Left renal cortex interstitium (tissue), 4 donors: ENCODE data around the gene PTGES2. TPM values are rescaled to one million over a fixed set of nuclear protein-coding genes. Genes with fewer than 3 reads are reported as not detected.

Experiments
- DNase-seq, 4 donors: peaks; one replicate each; pipeline ENCODE4 v3.0.0-alpha.2; 2013; ENCODE audit warnings: low read depth in 4 of 4, low spot score in 2 of 4, missing footprints in 1 of 4
- polyA plus RNA-seq, 4 donors: library from polyadenylated mRNA; unstranded; fragments of 120-200 nt; gene quantifications; one replicate each; pipeline ENCODE4 v1.2.1, GENCODE V29; 2013; ENCODE audit not compliant: insufficient read length in 4 of 4

PTGES2 gene
- polyA plus RNA-seq, 4 donors, result 36.7 to 71.6 (median 58.3) TPM

GRCh38 chr9:128106181-128106939 lies 21.2 kb downstream of the PTGES2 start:
- DNase-seq, result no peak

- DNase-seq, result no peak
These were observed 21.9 kb downstream of the PTGES2 start for GRCh38 chr9:128105538-128106175.

GRCh38 chr9:128104171-128104618 lies 23.3 kb downstream of the PTGES2 start:
- no peak for DNase-seq

- no peak for DNase-seq
These were observed 24.0 kb downstream of the PTGES2 start for GRCh38 chr9:128103589-128103962.

GRCh38 chr9:128102861-128103588 lies 24.5 kb downstream of the PTGES2 start:
- no peak for DNase-seq

GRCh38 chr9:128102196-128102595 lies 25.3 kb downstream of the PTGES2 start:
- no peak for DNase-seq

GRCh38 chr9:128101690-128102089 lies 25.8 kb downstream of the PTGES2 start:
- DNase-seq, result no peak

- no peak for DNase-seq
These were observed 26.3 kb downstream of the PTGES2 start for GRCh38 chr9:128101231-128101661.

GRCh38 chr9:128100581-128100980 lies 26.9 kb downstream of the PTGES2 start:
- no peak for DNase-seq

GRCh38 chr9:128099932-128100491 lies 27.5 kb downstream of the PTGES2 start:
- no peak for DNase-seq

- DNase-seq, result no peak
These were observed 28.1 kb downstream of the PTGES2 start for GRCh38 chr9:128099231-128099931.

GRCh38 chr9:128098297-128099230 lies 29.0 kb downstream of the PTGES2 start:
- peak in 3 of 4 donors; percentile 79 to 94 (median 87) for DNase-seq

GRCh38 chr9:128097543-128098296 lies 29.8 kb downstream of the PTGES2 start:
- DNase-seq, result no peak

GRCh38 chr9:128096616-128097536 lies 30.7 kb downstream of the PTGES2 start:
- DNase-seq, result no peak

- no peak for DNase-seq
These were observed 32.5 kb downstream of the PTGES2 start for GRCh38 chr9:128094950-128095544.

GRCh38 chr9:128094166-128094949 lies 33.2 kb downstream of the PTGES2 start:
- DNase-seq, result peak in 3 of 4 donors; percentile 73 to 88 (median 81)
